Breast epithelium (tissue), 4 donors: ENCODE data around the gene CRIM1. TPM values are rescaled to one million over a fixed set of nuclear protein-coding genes. Genes with fewer than 3 reads are reported as not detected.
A peak's percentile ranks its signal among the peaks of the same experiment; 100 is the strongest.

Source experiments
- DNase-seq, 2 donors: peaks; one replicate each; pipeline ENCODE4 v3.0.0-alpha.2; 2019; ENCODE audit warnings: low spot score in 2 of 2
- H3K27ac ChIP-seq, 2 donors: fragments of 200-600 bp; sonication (generic) in 1 of 2; one replicate each; pipeline ENCODE4 v1.5.1; 2016 to 2019; ENCODE audit warnings: mild to moderate bottlenecking in 1 of 2
- H3K27me3 ChIP-seq, 2 donors: fragments of 200-600 bp; sonication (generic) in 1 of 2; one replicate each; pipeline versions ENCODE4 v1.5.1 to v1.6.0; 2017 to 2019; ENCODE audit warnings: control low read depth in 1 of 2, mild to moderate bottlenecking in 1 of 2
- H3K36me3 ChIP-seq: fragments of 200-600 bp; one replicate; pipeline ENCODE4 v1.5.1; 2019
- H3K4me1 ChIP-seq, 2 donors: fragments of 200-600 bp; sonication (generic); one replicate each; pipeline ENCODE4 v1.5.1; 2016 to 2019; ENCODE audit warnings: control low read depth in 1 of 2
- H3K4me3 ChIP-seq, 3 donors: fragments of 200-600 bp; sonication (generic); 1 replicate in 2 of 3; 2 replicates in 1 of 3; pipeline ENCODE4 v1.5.1; 2016 to 2019; ENCODE audit warnings: mild to moderate bottlenecking in 3 of 3, moderate library complexity in 2 of 3
- H3K9me3 ChIP-seq, 2 donors: fragments of 200-600 bp; sonication (generic) in 1 of 2; one replicate each; pipeline ENCODE4 v1.5.1; 2016 to 2019; ENCODE audit warnings: control low read depth in 1 of 2
- CTCF ChIP-seq, 3 donors: fragments of 450-650 bp; IDR thresholded peaks; one replicate each; pipeline ENCODE4 v1.5.1; 2016 to 2017; ENCODE audit warnings: antibody characterized with exemption in 3 of 3, mild to moderate bottlenecking in 3 of 3, moderate library complexity in 3 of 3
- POLR2A ChIP-seq: fragments of 450-650 bp; IDR thresholded peaks from one replicate; pipeline ENCODE4 v1.6.1; 2016; ENCODE audit warnings: antibody characterized with exemption, mild to moderate bottlenecking, moderate library complexity
- POLR2AphosphoS5 ChIP-seq, 3 donors: sonication (generic); formaldehyde crosslinking; IDR thresholded peaks; one replicate each; pipeline ENCODE4 v1.6.1; 2017; ENCODE audit warnings: antibody characterized with exemption in 3 of 3
- intact Hi-C: fragments of 100-400 bp; cut with DNase I; formaldehyde crosslinking; loops from one replicate; pipeline ENCODE4 v1.15.1; 2023; ENCODE audit warnings: low total_unique reads
- total RNA-seq, 3 donors: library from RNA; depleted of rRNA; stranded (reverse); fragments of >200 nt; gene quantifications; one replicate each; pipeline ENCODE4 v1.1.0, GENCODE V29; 2016

Gene CRIM1
- total RNA-seq, 3 donors from 2014 or later: 166 to 187 (median 178) TPM

GRCh38 chr2:36500072-36500471 is 144.5 kb downstream of the CRIM1 start:
- intact Hi-C loops: no loop called here
- no peak for TF ChIP-seq POLR2A
- no peak for TF ChIP-seq CTCF (IDR thresholded peaks at IDR 0.05)
- TF ChIP-seq POLR2AphosphoS5 (IDR thresholded peaks at IDR 0.05): no peak
- no peak overlapping the region for H3K27ac ChIP-seq
- no peaks in the 10 kb centered on the region for H3K27me3 ChIP-seq
- peaks cover 6% of the 10 kb centered on the region for H3K36me3 ChIP-seq
- H3K4me1 ChIP-seq: no peaks in the 10 kb centered on the region
- H3K4me3 ChIP-seq: no peak overlapping the region
- no peaks in the 10 kb centered on the region for H3K9me3 ChIP-seq
- DNase-seq: no peak

GRCh38 chr2:36502081-36502480 is 146.5 kb downstream of the CRIM1 start:
- Histone ChIP-seq H3K36me3 (peaks cover 6% of the 10 kb centered on the region), H3K9me3 (no peaks in the 10 kb centered on the region), H3K27me3 (no peaks in the 10 kb centered on the region), H3K4me3 (no peak overlapping the region), H3K4me1 (no peaks in the 10 kb centered on the region), H3K27ac (no peak overlapping the region)
- intact Hi-C loops: no loop called here
- no peak for DNase-seq
- TF ChIP-seq POLR2A (no peak), CTCF (IDR thresholded peaks at IDR 0.05) (no peak), POLR2AphosphoS5 (IDR thresholded peaks at IDR 0.05) (no peak)

GRCh38 chr2:36507408-36507812 is 151.8 kb downstream of the CRIM1 start:
- Histone ChIP-seq H3K4me1 (no peaks in the 10 kb centered on the region), H3K4me3 (no peak overlapping the region), H3K36me3 (peaks cover 6% of the 10 kb centered on the region), H3K27me3 (no peaks in the 10 kb centered on the region), H3K9me3 (no peaks in the 10 kb centered on the region), H3K27ac (no peak overlapping the region)
- TF ChIP-seq CTCF (IDR thresholded peaks at IDR 0.05): peak in 1 of 3 donors; percentile 37
- TF ChIP-seq POLR2AphosphoS5 (IDR thresholded peaks at IDR 0.05): no peak
- intact Hi-C loops: no loop called here
- no peak for DNase-seq

- TF ChIP-seq CTCF (IDR thresholded peaks at IDR 0.05) (no peak), POLR2AphosphoS5 (IDR thresholded peaks at IDR 0.05) (no peak)
- H3K27me3 ChIP-seq: no peaks in the 10 kb centered on the region
- DNase-seq: no peak
- peaks cover 13% of the 10 kb centered on the region for H3K36me3 ChIP-seq
- intact Hi-C loops: no loop called here
- no peaks in the 10 kb centered on the region for H3K4me1 ChIP-seq
- no peak overlapping the region for H3K4me3 ChIP-seq
- H3K9me3 ChIP-seq: no peaks in the 10 kb centered on the region
- H3K27ac ChIP-seq: no peak overlapping the region
Observed at GRCh38 chr2:36509075-36509474, 153.5 kb downstream of the CRIM1 start.

GRCh38 chr2:36511858-36512603 is 156.5 kb downstream of the CRIM1 start:
- Histone ChIP-seq H3K36me3 (peaks cover 9% of the 10 kb centered on the region), H3K4me3 (no peak overlapping the region), H3K9me3 (no peaks in the 10 kb centered on the region), H3K4me1 (no peaks in the 10 kb centered on the region), H3K27me3 (no peaks in the 10 kb centered on the region), H3K27ac (no peak overlapping the region)
- intact Hi-C loops: loop anchor here (10.0 kb wide), 1 partner anchor 1687 kb away; no protein-coding TSS in a partner anchor
- TF ChIP-seq POLR2AphosphoS5 (IDR thresholded peaks at IDR 0.05) (no peak), POLR2A (no peak), CTCF (IDR thresholded peaks at IDR 0.05) (no peak)
- DNase-seq: no peak
